Neural cell (in vitro differentiated cells): ENCODE results near the gene FGGY. TPM values are rescaled to one million over a fixed set of nuclear protein-coding genes. Genes with fewer than 3 reads are reported as not detected.

Experiments
- H2AFZ ChIP-seq: fragments of 200-600, 300-800 bp; sonication (generic), shearing (Covaris generic); 2 replicates; pipeline ENCODE4 v1.6.0; 2014; ENCODE audit warnings: low read depth, mild to moderate bottlenecking, antibody characterized with exemption, low read length, moderate library complexity
- H3F3A ChIP-seq: fragments of 200-600 bp; shearing (Covaris generic); 2 replicates; pipeline ENCODE4 v1.6.1; 2016; ENCODE audit warnings: mild to moderate bottlenecking, moderate library complexity, mixed read lengths, antibody characterized with exemption, low read length; ENCODE audit not compliant: insufficient read depth, poor library complexity, severe bottlenecking
- H3K27ac ChIP-seq: fragments of 200-600, 300-800 bp; sonication (generic), shearing (Covaris generic); 2 replicates; pipeline ENCODE4 v1.5.1; 2014; ENCODE audit warnings: mild to moderate bottlenecking, low read length, moderate library complexity
- H3K27me3 ChIP-seq: fragments of 300-800, 200-600 bp; sonication (generic), shearing (Covaris generic); 2 replicates; pipeline ENCODE4 v1.6.0; 2014; ENCODE audit warnings: mild to moderate bottlenecking, low read depth, low read length, moderate library complexity; ENCODE audit not compliant: insufficient read depth
- H3K36me3 ChIP-seq: fragments of 300-800, 200-600 bp; sonication (generic), shearing (Covaris generic); 2 replicates; pipeline ENCODE4 v1.5.1; 2014; ENCODE audit warnings: mild to moderate bottlenecking, antibody characterized with exemption, low read length, moderate library complexity; ENCODE audit not compliant: insufficient read depth
- H3K4me2 ChIP-seq: fragments of 300-800, 200-600 bp; sonication (generic), shearing (Covaris generic); 2 replicates; pipeline ENCODE4 v1.6.0; 2014; ENCODE audit warnings: mild to moderate bottlenecking, low read length
- H3K4me3 ChIP-seq: fragments of 300-800, 200-600 bp; sonication (generic), shearing (Covaris generic); 2 replicates; pipeline ENCODE4 v1.5.1; 2014; ENCODE audit warnings: mild to moderate bottlenecking, low read length, moderate library complexity
- H3K79me2 ChIP-seq: fragments of 200-600 bp; shearing (Covaris generic); replicated peaks from 2 replicates; pipeline ENCODE4 v1.6.0; 2014; ENCODE audit warnings: mild to moderate bottlenecking, low read length, moderate library complexity; ENCODE audit not compliant: insufficient read depth
- H3K9ac ChIP-seq: fragments of 300-800, 200-600 bp; sonication (generic), shearing (Covaris generic); 2 replicates; pipeline ENCODE4 v1.6.1; 2016; ENCODE audit warnings: mild to moderate bottlenecking, low read length, mixed read lengths
- H3K9me2 ChIP-seq: fragments of 200-600 bp; shearing (Covaris generic); 2 replicates; pipeline ENCODE4 v1.6.1; 2016; ENCODE audit warnings: mild to moderate bottlenecking, low read length, mixed read lengths; ENCODE audit not compliant: insufficient read depth
- H3K9me3 ChIP-seq: fragments of 200-600, 300-800 bp; sonication (generic), shearing (Covaris generic); 2 replicates; pipeline ENCODE4 v1.6.1; 2016; ENCODE audit warnings: mild to moderate bottlenecking, mixed run types, low read length, moderate library complexity, mixed read lengths
- H4K20me1 ChIP-seq: fragments of 200-600 bp; shearing (Covaris generic); 2 replicates; pipeline ENCODE4 v1.6.1; 2016; ENCODE audit warnings: mild to moderate bottlenecking, mixed run types; ENCODE audit not compliant: insufficient read depth
- EP300 ChIP-seq: fragments of 450-650 bp; conservative IDR thresholded peaks from 2 replicates; pipeline ENCODE4 v1.6.1; 2014; ENCODE audit warnings: antibody characterized with exemption, mild to moderate bottlenecking, moderate library complexity; ENCODE audit not compliant: poor library complexity, severe bottlenecking
- EZH2 ChIP-seq: fragments of 200-600, 300-800 bp; shearing (Covaris generic), sonication (generic); IDR thresholded peaks from 2 replicates; pipeline ENCODE4 v1.6.1; 2014; ENCODE audit warnings: antibody characterized with exemption, low read length, borderline replicate concordance, mild to moderate bottlenecking; ENCODE audit not compliant: insufficient read depth, poor library complexity, severe bottlenecking
- MXI1 ChIP-seq: fragments of 450-650 bp; conservative IDR thresholded peaks from 2 replicates; pipeline ENCODE4 v1.6.1; 2014; ENCODE audit warnings: antibody characterized with exemption, mild to moderate bottlenecking; ENCODE audit not compliant: poor library complexity, severe bottlenecking
- POLR2AphosphoS5 ChIP-seq: IDR thresholded peaks from 2 replicates; pipeline ENCODE4 v1.6.1; 2012
- RAD21 ChIP-seq: fragments of 450-650 bp; conservative IDR thresholded peaks from 2 replicates; pipeline ENCODE4 v1.6.1; 2014; ENCODE audit warnings: antibody characterized with exemption, mild to moderate bottlenecking, moderate library complexity
- SMC3 ChIP-seq: fragments of 450-650 bp; conservative IDR thresholded peaks from 2 replicates; pipeline ENCODE4 v1.6.1; 2014; ENCODE audit warnings: antibody characterized with exemption, mild to moderate bottlenecking, moderate library complexity; ENCODE audit not compliant: poor library complexity
- TAF1 ChIP-seq: IDR thresholded peaks from 2 replicates; pipeline ENCODE4 v1.6.1; 2012; ENCODE audit warnings: low read depth
- polyA plus RNA-seq: library from polyadenylated mRNA; depleted of rRNA; stranded (reverse); fragments of >200 nt; gene quantifications from 2 replicates; pipeline ENCODE4 v1.2.3, GENCODE V29; 2014
- TF ChIP-seq, protein P1 (sequence below): fragments of 450-650 bp; IDR thresholded peaks from 2 replicates; pipeline ENCODE4 v1.5.1; 2014; ENCODE audit warnings: antibody characterized with exemption, mild to moderate bottlenecking, moderate library complexity; ENCODE audit not compliant: poor library complexity, severe bottlenecking
- TF ChIP-seq, protein P2 (sequence below): IDR thresholded peaks from 2 replicates; pipeline ENCODE4 v1.6.1; 2012; ENCODE audit warnings: borderline replicate concordance

Gene FGGY
- polyA plus RNA-seq, 1 donor from 2014 or later, result 7.4 TPM

DNA sequence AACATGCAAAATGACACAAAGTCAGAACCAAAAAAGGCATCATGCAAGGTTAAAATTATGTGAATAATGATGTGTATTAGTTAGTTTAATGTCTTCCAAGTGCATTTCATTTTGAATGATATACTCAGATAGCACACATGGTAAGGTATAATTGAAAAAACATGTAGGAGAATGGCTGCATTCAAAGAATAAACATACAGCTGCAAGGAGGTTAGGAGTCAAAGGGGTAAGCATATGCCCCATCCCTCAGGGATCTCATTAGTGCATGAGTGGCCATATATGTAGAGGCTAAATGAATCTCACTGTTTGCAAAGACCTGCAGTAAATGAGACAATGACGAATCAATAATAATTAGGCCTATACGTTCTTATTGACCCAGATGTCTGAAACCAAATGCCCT, 338.2 kb downstream of the FGGY start:
- Histone ChIP-seq H2AFZ (no peak overlapping the region), H3K9me3 (no peaks in the 10 kb centered on the region), H3K27ac (no peak overlapping the region), H3K4me3 (no peak overlapping the region), H4K20me1 (no peaks in the 10 kb centered on the region), H3K9ac (no peak overlapping the region), H3K9me2 (no peaks in the 10 kb centered on the region), H3K79me2 (no peaks in the 10 kb centered on the region), H3F3A (no peaks in the 10 kb centered on the region), H3K36me3 (no peaks in the 10 kb centered on the region), H3K4me2 (no peak overlapping the region), H3K27me3 (no peaks in the 10 kb centered on the region)
- TF ChIP-seq POLR2AphosphoS5, result no peak
- no peak for TF ChIP-seq TAF1
- TF ChIP-seq, protein P1, sequence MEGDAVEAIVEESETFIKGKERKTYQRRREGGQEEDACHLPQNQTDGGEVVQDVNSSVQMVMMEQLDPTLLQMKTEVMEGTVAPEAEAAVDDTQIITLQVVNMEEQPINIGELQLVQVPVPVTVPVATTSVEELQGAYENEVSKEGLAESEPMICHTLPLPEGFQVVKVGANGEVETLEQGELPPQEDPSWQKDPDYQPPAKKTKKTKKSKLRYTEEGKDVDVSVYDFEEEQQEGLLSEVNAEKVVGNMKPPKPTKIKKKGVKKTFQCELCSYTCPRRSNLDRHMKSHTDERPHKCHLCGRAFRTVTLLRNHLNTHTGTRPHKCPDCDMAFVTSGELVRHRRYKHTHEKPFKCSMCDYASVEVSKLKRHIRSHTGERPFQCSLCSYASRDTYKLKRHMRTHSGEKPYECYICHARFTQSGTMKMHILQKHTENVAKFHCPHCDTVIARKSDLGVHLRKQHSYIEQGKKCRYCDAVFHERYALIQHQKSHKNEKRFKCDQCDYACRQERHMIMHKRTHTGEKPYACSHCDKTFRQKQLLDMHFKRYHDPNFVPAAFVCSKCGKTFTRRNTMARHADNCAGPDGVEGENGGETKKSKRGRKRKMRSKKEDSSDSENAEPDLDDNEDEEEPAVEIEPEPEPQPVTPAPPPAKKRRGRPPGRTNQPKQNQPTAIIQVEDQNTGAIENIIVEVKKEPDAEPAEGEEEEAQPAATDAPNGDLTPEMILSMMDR, result no peak
- TF ChIP-seq SMC3, result no peak
- no peak for TF ChIP-seq RAD21
- TF ChIP-seq, protein P2, sequence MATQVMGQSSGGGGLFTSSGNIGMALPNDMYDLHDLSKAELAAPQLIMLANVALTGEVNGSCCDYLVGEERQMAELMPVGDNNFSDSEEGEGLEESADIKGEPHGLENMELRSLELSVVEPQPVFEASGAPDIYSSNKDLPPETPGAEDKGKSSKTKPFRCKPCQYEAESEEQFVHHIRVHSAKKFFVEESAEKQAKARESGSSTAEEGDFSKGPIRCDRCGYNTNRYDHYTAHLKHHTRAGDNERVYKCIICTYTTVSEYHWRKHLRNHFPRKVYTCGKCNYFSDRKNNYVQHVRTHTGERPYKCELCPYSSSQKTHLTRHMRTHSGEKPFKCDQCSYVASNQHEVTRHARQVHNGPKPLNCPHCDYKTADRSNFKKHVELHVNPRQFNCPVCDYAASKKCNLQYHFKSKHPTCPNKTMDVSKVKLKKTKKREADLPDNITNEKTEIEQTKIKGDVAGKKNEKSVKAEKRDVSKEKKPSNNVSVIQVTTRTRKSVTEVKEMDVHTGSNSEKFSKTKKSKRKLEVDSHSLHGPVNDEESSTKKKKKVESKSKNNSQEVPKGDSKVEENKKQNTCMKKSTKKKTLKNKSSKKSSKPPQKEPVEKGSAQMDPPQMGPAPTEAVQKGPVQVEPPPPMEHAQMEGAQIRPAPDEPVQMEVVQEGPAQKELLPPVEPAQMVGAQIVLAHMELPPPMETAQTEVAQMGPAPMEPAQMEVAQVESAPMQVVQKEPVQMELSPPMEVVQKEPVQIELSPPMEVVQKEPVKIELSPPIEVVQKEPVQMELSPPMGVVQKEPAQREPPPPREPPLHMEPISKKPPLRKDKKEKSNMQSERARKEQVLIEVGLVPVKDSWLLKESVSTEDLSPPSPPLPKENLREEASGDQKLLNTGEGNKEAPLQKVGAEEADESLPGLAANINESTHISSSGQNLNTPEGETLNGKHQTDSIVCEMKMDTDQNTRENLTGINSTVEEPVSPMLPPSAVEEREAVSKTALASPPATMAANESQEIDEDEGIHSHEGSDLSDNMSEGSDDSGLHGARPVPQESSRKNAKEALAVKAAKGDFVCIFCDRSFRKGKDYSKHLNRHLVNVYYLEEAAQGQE, result no peak

DNA sequence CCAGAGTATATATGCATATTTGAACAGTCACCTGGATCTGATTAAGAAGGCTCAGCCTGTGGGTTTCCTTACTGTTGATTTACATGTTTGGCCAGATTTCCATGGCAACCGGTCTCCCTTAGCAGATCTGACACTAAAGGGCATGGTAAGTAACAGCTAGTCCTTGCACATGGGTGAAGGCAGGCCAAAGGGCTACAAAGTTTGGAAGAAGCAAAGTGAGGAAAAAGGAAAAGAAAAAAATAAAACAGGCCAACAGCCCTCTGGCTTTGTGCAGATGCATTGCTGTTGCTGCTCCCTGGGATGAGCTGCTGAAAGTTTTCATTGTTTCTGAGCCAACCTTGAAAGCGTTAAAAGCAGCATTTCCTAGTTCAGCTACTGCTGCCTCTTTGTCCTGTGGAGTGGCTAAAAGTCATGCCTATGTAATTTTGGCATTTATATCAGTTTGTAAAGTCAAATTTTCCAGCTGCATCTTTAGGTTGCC, 341.4 kb downstream of the FGGY start:
- Histone ChIP-seq H3F3A (no peaks in the 10 kb centered on the region), H2AFZ (no peak overlapping the region)

More for the DNA sequence above, 341.4 kb downstream of the FGGY start:
- no peak for TF ChIP-seq EZH2
- TF ChIP-seq SMC3, result no peak
- no peak for TF ChIP-seq MXI1
- TF ChIP-seq, protein P2, result no peak
- TF ChIP-seq POLR2AphosphoS5, result no peak
- TF ChIP-seq TAF1, result no peak
- no peak for TF ChIP-seq RAD21
- TF ChIP-seq, protein P1, result no peak
- no peak for TF ChIP-seq EP300
- Histone ChIP-seq H3K27me3 (no peaks in the 10 kb centered on the region), H3K79me2 (no peaks in the 10 kb centered on the region), H4K20me1 (no peaks in the 10 kb centered on the region), H3K4me3 (no peak overlapping the region), H3K9me2 (no peaks in the 10 kb centered on the region), H3K36me3 (no peaks in the 10 kb centered on the region), H3K27ac (no peak overlapping the region), H3K4me2 (no peak overlapping the region), H3K9ac (no peak overlapping the region), H3K9me3 (no peaks in the 10 kb centered on the region)
